SU-DHL-6 (cell line): Measurements from ENCODE around the gene MIEN1.

Source experiments
- H2AFZ ChIP-seq: fragments of 200-600 bp; sonication (generic); 2 replicates; pipeline ENCODE4 v1.6.1; 2014; ENCODE audit warnings: low read depth, mild to moderate bottlenecking, moderate library complexity, mixed read lengths, antibody characterized with exemption, low read length; ENCODE audit not compliant: severe bottlenecking
- H3F3A ChIP-seq: fragments of 200-600 bp; shearing (Covaris generic); 2 replicates; pipeline ENCODE4 v1.6.0; 2016; ENCODE audit warnings: antibody characterized with exemption, mild to moderate bottlenecking; ENCODE audit not compliant: insufficient read depth
- H3K27ac ChIP-seq: fragments of 200-600 bp; sonication (generic); 2 replicates; pipeline ENCODE4 v1.5.1; 2016; ENCODE audit warnings: low read depth, mild to moderate bottlenecking, low read length, moderate library complexity, mixed read lengths
- H3K27me3 ChIP-seq: fragments of 200-600 bp; sonication (generic), shearing (Covaris generic); 2 replicates; pipeline ENCODE4 v1.6.0; 2014; ENCODE audit warnings: mild to moderate bottlenecking, low read length
- H3K36me3 ChIP-seq: fragments of 200-600 bp; sonication (generic); 2 replicates; pipeline ENCODE4 v1.6.1; 2014; ENCODE audit warnings: mild to moderate bottlenecking, low read length, mixed read lengths
- H3K4me2 ChIP-seq: fragments of 300-600, 200-600 bp; shearing (Covaris generic), sonication (generic); 2 replicates; pipeline ENCODE4 v1.6.0; 2014; ENCODE audit warnings: low read length, low read depth, mild to moderate bottlenecking; ENCODE audit not compliant: poor library complexity, severe bottlenecking
- H3K4me3 ChIP-seq: fragments of 200-600 bp; sonication (generic); 2 replicates; pipeline ENCODE4 v1.5.1; 2014; ENCODE audit warnings: antibody characterized with exemption, low read length, mild to moderate bottlenecking, mixed read lengths; ENCODE audit not compliant: insufficient read depth, poor library complexity, severe bottlenecking
- H3K79me2 ChIP-seq: fragments of 200-600 bp; sonication (generic); 2 replicates; pipeline ENCODE4 v1.6.1; 2014; ENCODE audit warnings: mild to moderate bottlenecking, low read length, moderate library complexity; ENCODE audit not compliant: insufficient read depth
- H3K9ac ChIP-seq: fragments of 200-600 bp; sonication (generic); 2 replicates; pipeline ENCODE4 v1.7.0; 2014; ENCODE audit warnings: mild to moderate bottlenecking, low read length
- H3K9me2 ChIP-seq: fragments of 200-600 bp; sonication (generic); replicated peaks from 2 replicates; pipeline ENCODE4 v1.6.1; 2014; ENCODE audit warnings: low read length; ENCODE audit not compliant: insufficient read depth
- H3K9me3 ChIP-seq: fragments of 200-600 bp; sonication (generic); 2 replicates; pipeline ENCODE4 v1.6.1; 2014; ENCODE audit warnings: low read length, mixed read lengths; ENCODE audit not compliant: insufficient read depth
- H4K20me1 ChIP-seq: fragments of 200-600 bp; sonication (generic); 2 replicates; pipeline ENCODE4 v1.6.1; 2014; ENCODE audit warnings: low read depth, mild to moderate bottlenecking, antibody characterized with exemption, low read length, moderate library complexity, mixed read lengths
- CTCF ChIP-seq: fragments of 200-600 bp; sonication (generic); IDR thresholded peaks from one replicate; pipeline ENCODE4 v1.5.1; 2017; ENCODE audit warnings: antibody characterized with exemption, mild to moderate bottlenecking, low read length, moderate library complexity; ENCODE audit not compliant: insufficient read depth, poor library complexity, severe bottlenecking
- EZH2phosphoT487 ChIP-seq: fragments of 200-600 bp; sonication (generic), shearing (Covaris generic); conservative IDR thresholded peaks from 2 replicates; pipeline ENCODE4 v1.6.1; 2018; ENCODE audit warnings: mild to moderate bottlenecking, antibody characterized with exemption, low read length, moderate library complexity, mixed read lengths

Gene MIEN1

GRCh38 chr17:39703913-39704312 lies 26.4 kb downstream of the MIEN1 start:
- H3K9me2 ChIP-seq: no peaks in the 10 kb centered on the region
- H3K79me2 ChIP-seq: no peaks in the 10 kb centered on the region
- H3K36me3 ChIP-seq: no peaks in the 10 kb centered on the region
- no peaks in the 10 kb centered on the region for H4K20me1 ChIP-seq
- TF ChIP-seq EZH2phosphoT487 (no peak), CTCF (no peak)
- no peaks in the 10 kb centered on the region for H3K27me3 ChIP-seq
- H3K4me2 ChIP-seq: no peak overlapping the region
- no peaks in the 10 kb centered on the region for H3F3A ChIP-seq
- no peak overlapping the region for H3K9ac ChIP-seq
- H3K9me3 ChIP-seq: no peaks in the 10 kb centered on the region
- H3K4me3 ChIP-seq: no peak overlapping the region
- no peak overlapping the region for H2AFZ ChIP-seq
- no peak overlapping the region for H3K27ac ChIP-seq

- Histone ChIP-seq H3K27me3 (no peaks in the 10 kb centered on the region), H3K4me3 (no peak overlapping the region)
These were observed 27.1 kb downstream of the MIEN1 start for GRCh38 chr17:39702901-39703893.

GRCh38 chr17:39701784-39702422 lies 28.4 kb downstream of the MIEN1 start:
- no peaks in the 10 kb centered on the region for H3K9me2 ChIP-seq
- no peaks in the 10 kb centered on the region for H3F3A ChIP-seq
- no peak overlapping the region for H3K9ac ChIP-seq
- no peaks in the 10 kb centered on the region for H3K9me3 ChIP-seq
- TF ChIP-seq EZH2phosphoT487 (no peak), CTCF (no peak)
- no peaks in the 10 kb centered on the region for H4K20me1 ChIP-seq
- H3K79me2 ChIP-seq: no peaks in the 10 kb centered on the region
- no peak overlapping the region for H3K4me3 ChIP-seq
- H2AFZ ChIP-seq: no peak overlapping the region
- no peaks in the 10 kb centered on the region for H3K36me3 ChIP-seq
- no peaks in the 10 kb centered on the region for H3K27me3 ChIP-seq
- no peak overlapping the region for H3K27ac ChIP-seq
- H3K4me2 ChIP-seq: no peak overlapping the region

More at GRCh38 chr17:39702901-39703893, 27.1 kb downstream of the MIEN1 start:
- H3K9me3 ChIP-seq: no peaks in the 10 kb centered on the region
- no peak overlapping the region for H2AFZ ChIP-seq
- no peak overlapping the region for H3K4me2 ChIP-seq
- H3F3A ChIP-seq: no peaks in the 10 kb centered on the region
- no peak overlapping the region for H3K9ac ChIP-seq
- no peak overlapping the region for H3K27ac ChIP-seq
- no peaks in the 10 kb centered on the region for H4K20me1 ChIP-seq
- no peaks in the 10 kb centered on the region for H3K9me2 ChIP-seq
- H3K36me3 ChIP-seq: no peaks in the 10 kb centered on the region
- TF ChIP-seq EZH2phosphoT487 (no peak), CTCF (no peak)
- no peaks in the 10 kb centered on the region for H3K79me2 ChIP-seq
